IMR-90 (cell line): ENCODE measurements around the gene ST6GALNAC3. TPM values are rescaled to one million over a fixed set of nuclear protein-coding genes. Genes with fewer than 3 reads are reported as not detected.

Experiments
- ATAC-seq: fragments of 200-7000 bp; cut with Tn5 transposase; 2 replicates; pipeline ENCODE4 v1.9.1; 2020; ENCODE audit warnings: low read depth, mild to moderate bottlenecking, moderate library complexity
- BruUV-seq: library from RNA; stranded (reverse); fragments of 400-500 nt; replicated peaks from 2 replicates; lab custom pipeline; 2021; lab: Mats Ljungman, UMichigan
- CTCF ChIA-PET: fragments of 300-600 bp; formaldehyde crosslinking; extraction: SDS; loops from one replicate; lab custom pipeline; 2021; ENCODE audit warnings: antibody characterized with exemption; lab: Yijun Ruan, JAX
- POLR2A ChIA-PET: fragments of 300-600 bp; sonication (Branson Sonifier 250); formaldehyde crosslinking; loops from one replicate; lab custom pipeline; 2022; ENCODE audit warnings: antibody characterized with exemption; ENCODE audit not compliant: unreplicated experiment; lab: Charles Lee
- DNase-seq: peaks from one replicate; pipeline ENCODE4 v3.0.0; 2013
- H2AFZ ChIP-seq: replicated peaks from 2 replicates; pipeline ENCODE3; 2013; ENCODE audit warnings: low read length, mild to moderate bottlenecking; ENCODE audit not compliant: poor library complexity
- H2AK5ac ChIP-seq: 2 replicates; pipeline ENCODE4 v1.6.1; 2013; ENCODE audit warnings: low read depth, low read length, inconsistent platforms
- H2AK9ac ChIP-seq: replicated peaks from 2 replicates; pipeline ENCODE3; 2013; ENCODE audit warnings: mild to moderate bottlenecking, low read depth, low read length, moderate library complexity; ENCODE audit not compliant: poor library complexity
- H2BK120ac ChIP-seq: 2 replicates; pipeline ENCODE4 v1.6.1; 2013; ENCODE audit warnings: low read depth, low read length, inconsistent platforms
- H2BK15ac ChIP-seq: 3 replicates; pipeline ENCODE4 v1.6.1; 2013; ENCODE audit warnings: low read depth, low read length, inconsistent platforms
- H2BK20ac ChIP-seq: 2 replicates; pipeline ENCODE4 v1.6.1; 2013; ENCODE audit warnings: low read depth, mild to moderate bottlenecking, inconsistent platforms, low read length, moderate library complexity
- H2BK5ac ChIP-seq: 2 replicates; pipeline ENCODE4 v1.6.1; 2013; ENCODE audit warnings: mild to moderate bottlenecking, low read depth, low read length, inconsistent platforms; ENCODE audit not compliant: poor library complexity, severe bottlenecking
- H3K14ac ChIP-seq: replicated peaks from 2 replicates; pipeline ENCODE4 v1.6.1; 2013; ENCODE audit warnings: low read depth, low read length, inconsistent platforms
- H3K18ac ChIP-seq: 2 replicates; pipeline ENCODE4 v1.6.1; 2013; ENCODE audit warnings: low read depth, low read length, control low read depth
- H3K23ac ChIP-seq: 2 replicates; pipeline ENCODE4 v1.6.1; 2013; ENCODE audit warnings: low read depth, low read length, inconsistent platforms
- H3K27ac ChIP-seq: 2 replicates; pipeline ENCODE4 v1.5.1; 2013; ENCODE audit warnings: mild to moderate bottlenecking, control low read depth, low read length; ENCODE audit not compliant: insufficient read depth
- H3K27me3 ChIP-seq: 2 replicates; pipeline ENCODE4 v1.6.1; 2013; ENCODE audit warnings: low read length; ENCODE audit not compliant: control insufficient read depth, insufficient read depth
- H3K36me3 ChIP-seq: 2 replicates; pipeline ENCODE4 v1.6.1; 2013; ENCODE audit warnings: low read length, mixed read lengths; ENCODE audit not compliant: control insufficient read depth, insufficient read depth
- H3K4ac ChIP-seq: 2 replicates; pipeline ENCODE4 v1.6.1; 2013; ENCODE audit warnings: low read depth, low read length, inconsistent platforms
- H3K4me1 ChIP-seq: 2 replicates; pipeline ENCODE4 v1.6.1; 2013; ENCODE audit warnings: low read length, mixed read lengths; ENCODE audit not compliant: control insufficient read depth, insufficient read depth
- H3K4me2 ChIP-seq: 2 replicates; pipeline ENCODE4 v1.6.1; 2013; ENCODE audit warnings: low read depth, mild to moderate bottlenecking, control low read depth, low read length, moderate library complexity
- H3K4me3 ChIP-seq: 2 replicates; pipeline ENCODE4 v1.5.1; 2013; ENCODE audit warnings: low read depth, mild to moderate bottlenecking, control low read depth, low read length, moderate library complexity; ENCODE audit not compliant: insufficient read depth
- H3K56ac ChIP-seq: 2 replicates; pipeline ENCODE4 v1.6.1; 2013; ENCODE audit warnings: low read length, inconsistent platforms; ENCODE audit not compliant: insufficient read depth; ENCODE audit errors: extremely low read depth
- H3K79me1 ChIP-seq, 2 experiments: 2 replicates each; pipeline ENCODE4 v1.6.1; 2013; ENCODE audit warnings: low read length in 2 of 2, inconsistent platforms in 1 of 2, low read depth in 1 of 2
- H3K9ac ChIP-seq: 2 replicates; pipeline ENCODE4 v1.6.1; 2013; ENCODE audit warnings: low read depth, low read length, control low read depth
- H3K9me1 ChIP-seq: 2 replicates; pipeline ENCODE4 v1.6.1; 2013; ENCODE audit warnings: low read length, inconsistent platforms; ENCODE audit not compliant: insufficient read depth
- H3K9me3 ChIP-seq: 2 replicates; pipeline ENCODE4 v1.6.1; 2013; ENCODE audit warnings: low read length; ENCODE audit not compliant: control insufficient read depth, insufficient read depth
- H4K20me1 ChIP-seq: 2 replicates; pipeline ENCODE4 v1.6.1; 2013; ENCODE audit warnings: low read length, inconsistent platforms; ENCODE audit not compliant: insufficient read depth
- H4K5ac ChIP-seq: 2 replicates; pipeline ENCODE4 v1.6.1; 2013; ENCODE audit warnings: mild to moderate bottlenecking, low read depth, low read length, control low read depth
- H4K8ac ChIP-seq, 2 experiments: 2 replicates each; pipeline ENCODE4 v1.6.1; 2013; ENCODE audit warnings: low read depth in 2 of 2, low read length in 2 of 2, control low read depth in 1 of 2, inconsistent platforms in 1 of 2
- H4K91ac ChIP-seq: 2 replicates; pipeline ENCODE4 v1.6.1; 2013; ENCODE audit warnings: low read depth, low read length, inconsistent platforms; ENCODE audit not compliant: insufficient read depth
- CTCF ChIP-seq: conservative IDR thresholded peaks from 2 replicates; pipeline ENCODE4 v1.5.1; 2012; ENCODE audit warnings: mild to moderate bottlenecking, low read depth, low read length, improper control_type of control experiment
- ELK1 ChIP-seq: fragments of 150-350 bp; IDR thresholded peaks from 2 replicates; pipeline ENCODE4 v1.6.1; 2016; ENCODE audit warnings: low read depth, mild to moderate bottlenecking, low read length, moderate library complexity, borderline replicate concordance
- RAD21 ChIP-seq: IDR thresholded peaks from 2 replicates; pipeline ENCODE4 v1.6.1; 2012; ENCODE audit warnings: low read length, improper control_type of control experiment
- WGBS, 2 experiments: methylation state at CpG; one replicate each; pipeline versions ENCODE4 v1.1.5 to v1.1.7; 2013; ENCODE audit warnings: missing lambda C conversion rate in 2 of 2; ENCODE audit not compliant: insufficient read length in 1 of 2; ENCODE audit errors: extremely low coverage in 2 of 2; 5-methylcytosine and 5-hydroxymethylcytosine counted together
- dilution Hi-C: fragments of 300-500 bp; cut with HindIII; formaldehyde crosslinking; loops from one replicate; pipeline ENCODE4 v1.14.3; 2018; ENCODE audit warnings: low sequenced_read_pairs; ENCODE audit not compliant: unreplicated experiment
- in situ Hi-C: fragments of 300-500 bp; cut with MboI; formaldehyde crosslinking; loops from 3 replicates; pipeline ENCODE4 v1.14.3; 2019; ENCODE audit warnings: low sequenced_read_pairs, inconsistent platforms, mixed read lengths
- intact Hi-C: fragments of 100-400 bp; cut with micrococcal nuclease; formaldehyde crosslinking; loops from 2 replicates; pipeline ENCODE4 v1.10.0; 2022
- polyA plus RNA-seq, 3 experiments: library from polyadenylated mRNA; depleted of rRNA; stranded (reverse); fragments of >200 nt; gene quantifications; 2 replicates each; pipeline ENCODE4 v1.2.3, GENCODE V29; 2012; ENCODE audit warnings: low replicate concordance in 1 of 3
- total RNA-seq: library from RNA; depleted of rRNA; stranded (reverse); fragments of >200 nt; gene quantifications from 2 replicates; pipeline ENCODE4 v1.2.3, GENCODE V29; 2012

Gene ST6GALNAC3
- total and polyA plus RNA-seq, 2 of the 4 experiments (the other 2 are of a cell fraction), result 0.65 to 1.3 TPM

GRCh38 chr1:76237211-76237610, 162.7 kb downstream of the ST6GALNAC3 start:
- H4K8ac ChIP-seq, result no peak overlapping the region
- H2AFZ ChIP-seq, result no peak overlapping the region
- H3K56ac ChIP-seq, result no peak overlapping the region
- no peak for TF ChIP-seq CTCF
- no peak for TF ChIP-seq ELK1
- no peak for TF ChIP-seq RAD21
- no peak overlapping the region for H2BK20ac ChIP-seq
- H2AK9ac ChIP-seq, result no peak overlapping the region
- H3K9me1 ChIP-seq, result no peaks in the 10 kb centered on the region
- ChIA-PET CTCF (no interaction called here), POLR2A (no interaction called here)
- H3K9me3 ChIP-seq, result no peaks in the 10 kb centered on the region
- H2BK5ac ChIP-seq, result no peak overlapping the region
- no TSS peak for BruUV-seq
- no peak overlapping the region for H3K4me2 ChIP-seq
- intact Hi-C loops (no loop called here), in situ Hi-C loops (no loop called here), dilution Hi-C loops (no loop called here)
- no peak overlapping the region for H3K14ac ChIP-seq
- no peak overlapping the region for H3K9ac ChIP-seq
- H3K36me3 ChIP-seq, result no peaks in the 10 kb centered on the region
- no peaks in the 10 kb centered on the region for H3K27me3 ChIP-seq
- no peak overlapping the region for H2BK120ac ChIP-seq
- no peak overlapping the region for H4K5ac ChIP-seq
- H3K4me3 ChIP-seq, result no peak overlapping the region
- ATAC-seq (no peak), DNase-seq (no peak)
- H3K4ac ChIP-seq, result no peak overlapping the region
- no peak overlapping the region for H2AK5ac ChIP-seq
- H3K18ac ChIP-seq, result no peak overlapping the region
- H3K4me1 ChIP-seq, result no peaks in the 10 kb centered on the region
- no peaks in the 10 kb centered on the region for H4K20me1 ChIP-seq
- no peak overlapping the region for H2BK15ac ChIP-seq
- H3K23ac ChIP-seq, result no peak overlapping the region
- no peak overlapping the region for H4K91ac ChIP-seq
- H3K79me1 ChIP-seq, result no peaks in the 10 kb centered on the region
- WGBS, 2 experiments, result no CpG with 5 or more reads among the region's 5 CpGs
- H3K27ac ChIP-seq, result no peak overlapping the region
